K562 (cell line): ENCODE measurements around the gene RBM15. TPM values are rescaled to one million over a fixed set of nuclear protein-coding genes. Genes with fewer than 3 reads are reported as not detected.

Experiments
- ARID1B ChIP-seq: fragments of 450-650 bp; IDR thresholded peaks from 2 replicates; pipeline ENCODE4 v1.6.1; 2016; ENCODE audit warnings: antibody characterized with exemption, mild to moderate bottlenecking, inconsistent platforms
- ATF1 ChIP-seq, 2 experiments: fragments of 450-650 bp in 1 of 2; IDR thresholded peaks; 2 replicates each; pipeline ENCODE4 v1.6.1; 2016; ENCODE audit warnings: missing compliant biosample characterization in 1 of 2, missing genetic modification characterization in 1 of 2
- CC2D1A ChIP-seq: fragments of 450-650 bp; IDR thresholded peaks from 2 replicates; pipeline ENCODE4 v1.6.1; 2017; ENCODE audit warnings: mild to moderate bottlenecking
- CHD4 ChIP-seq: fragments of 200-600 bp; sonication (generic); IDR thresholded peaks from 3 replicates; pipeline ENCODE4 v1.6.1; 2012; ENCODE audit warnings: low read depth, mild to moderate bottlenecking, mixed read lengths, low read length, inconsistent platforms; ENCODE audit not compliant: insufficient read depth, insufficient replicate concordance, poor library complexity, severe bottlenecking
- CREM ChIP-seq: IDR thresholded peaks from 2 replicates; pipeline ENCODE4 v1.6.1; 2014; ENCODE audit warnings: antibody characterized with exemption, low read depth
- EP300 ChIP-seq: IDR thresholded peaks from 2 replicates; pipeline ENCODE4 v1.6.1; 2012; ENCODE audit warnings: low read length, improper control_type of control experiment
- ESRRA ChIP-seq: fragments of 450-650 bp; IDR thresholded peaks from 2 replicates; pipeline ENCODE4 v1.6.1; 2014; ENCODE audit warnings: low read depth, mild to moderate bottlenecking, moderate library complexity, borderline replicate concordance
- HDAC6 ChIP-seq: IDR thresholded peaks from 2 replicates; pipeline ENCODE4 v1.6.1; 2012; ENCODE audit warnings: low read depth, mild to moderate bottlenecking, control low read depth, inconsistent platforms, low read length, moderate library complexity
- KLF10 ChIP-seq: fragments of 250-450 bp; sonication (Bioruptor Pico); IDR thresholded peaks from 2 replicates; pipeline ENCODE4 v1.6.1; 2021; ENCODE audit warnings: matching md5 sums
- MTA3 ChIP-seq: fragments of 450-650 bp; formaldehyde crosslinking; IDR thresholded peaks from 2 replicates; pipeline ENCODE4 v1.6.1; 2017; ENCODE audit warnings: mild to moderate bottlenecking, borderline replicate concordance
- NBN ChIP-seq: fragments of 450-650 bp; IDR thresholded peaks from 2 replicates; pipeline ENCODE4 v1.6.1; 2016; ENCODE audit warnings: low read depth, mild to moderate bottlenecking
- NR3C1 ChIP-seq: sonication (generic); formaldehyde crosslinking; IDR thresholded peaks from 2 replicates; pipeline ENCODE4 v1.8.1; 2022; ENCODE audit warnings: missing genetic modification reagents
- RBBP5 ChIP-seq: fragments of 200-600 bp; sonication (generic); IDR thresholded peaks from 2 replicates; pipeline ENCODE4 v1.6.1; 2012; ENCODE audit warnings: borderline replicate concordance, mild to moderate bottlenecking, low read length, control low read depth, inconsistent platforms; ENCODE audit not compliant: insufficient read depth, poor library complexity, severe bottlenecking
- SIN3B ChIP-seq: fragments of 450-650 bp; IDR thresholded peaks from 2 replicates; pipeline ENCODE4 v1.6.1; 2017; ENCODE audit warnings: low read depth, mild to moderate bottlenecking, moderate library complexity
- SMC3 ChIP-seq: conservative IDR thresholded peaks from 2 replicates; pipeline ENCODE4 v1.6.1; 2011; ENCODE audit warnings: low read depth, low read length, improper control_type of control experiment; ENCODE audit not compliant: insufficient read depth
- TEAD4 ChIP-seq, 2 experiments: sonication (generic) in 1 of 2; formaldehyde crosslinking in 1 of 2; IDR thresholded peaks; 2 replicates each; pipeline versions ENCODE4 v1.6.1 to v1.8.0; 2012 to 2022; ENCODE audit warnings: borderline replicate concordance in 1 of 2, inconsistent platforms in 1 of 2, low read length in 1 of 2, mild to moderate bottlenecking in 1 of 2, missing genetic modification reagents in 1 of 2
- TRIM28 ChIP-seq: fragments of 450-650 bp; IDR thresholded peaks from 2 replicates; pipeline ENCODE4 v1.6.1; 2017
- ZKSCAN1 ChIP-seq: fragments of 150-350 bp; IDR thresholded peaks from 2 replicates; pipeline ENCODE4 v1.6.1; 2016; ENCODE audit warnings: low read depth, low read length
- ZNF263 ChIP-seq: sonication (generic); formaldehyde crosslinking; IDR thresholded peaks from 2 replicates; pipeline ENCODE4 v1.8.0; 2022; ENCODE audit warnings: mild to moderate bottlenecking, missing genetic modification reagents, borderline replicate concordance
- ZNF408 ChIP-seq: fragments of 250-450 bp; sonication (Bioruptor Pico); IDR thresholded peaks from 2 replicates; pipeline ENCODE4 v1.4.0; 2020; ENCODE audit warnings: low read depth, mild to moderate bottlenecking, moderate library complexity
- polyA plus RNA-seq, 8 experiments: library from polyadenylated mRNA; depleted of rRNA in 4 of 8; stranded (reverse) in 5 of 8; unstranded in 3 of 8; fragments of >200 nt; fragmentation: Nextera tagmentation in 2 of 8; fragmentation: Illumina TruSeq in 1 of 8; extraction: Ambion mirVana in 2 of 8; extraction: Trizol in 1 of 8; gene quantifications; 2 replicates each; pipeline versions ENCODE4 v1.2.1 to v1.2.3, GENCODE V29; 2011 to 2014; ENCODE audit warnings: inconsistent platforms in 1 of 8, missing spikeins in 1 of 8
- total RNA-seq, 7 experiments: library from RNA; depleted of rRNA in 6 of 7; stranded (reverse); fragments of >200 nt in 6 of 7; fragmentation: Illumina TruSeq in 2 of 7; extraction: Trizol in 2 of 7; gene quantifications; 2 replicates each; pipeline versions ENCODE4 v1.2.1 to v1.2.3, GENCODE V29; 2011 to 2021; ENCODE audit warnings: low replicate concordance in 1 of 7
- TF ChIP-seq, protein P1 (sequence below): fragments of 450-650 bp; IDR thresholded peaks from 2 replicates; pipeline ENCODE4 v1.6.1; 2016
- TF ChIP-seq, protein P2 (sequence below): fragments of 250-450 bp; sonication (Bioruptor Pico); IDR thresholded peaks from 2 replicates; pipeline ENCODE4 v1.4.0; 2020

Gene RBM15
- total and polyA plus RNA-seq, 9 of the 15 experiments (the other 6 are each of a cell fraction or from before 2014, with no cell fraction given): 2.4 to 63.4 (median 28.2) TPM

DNA sequence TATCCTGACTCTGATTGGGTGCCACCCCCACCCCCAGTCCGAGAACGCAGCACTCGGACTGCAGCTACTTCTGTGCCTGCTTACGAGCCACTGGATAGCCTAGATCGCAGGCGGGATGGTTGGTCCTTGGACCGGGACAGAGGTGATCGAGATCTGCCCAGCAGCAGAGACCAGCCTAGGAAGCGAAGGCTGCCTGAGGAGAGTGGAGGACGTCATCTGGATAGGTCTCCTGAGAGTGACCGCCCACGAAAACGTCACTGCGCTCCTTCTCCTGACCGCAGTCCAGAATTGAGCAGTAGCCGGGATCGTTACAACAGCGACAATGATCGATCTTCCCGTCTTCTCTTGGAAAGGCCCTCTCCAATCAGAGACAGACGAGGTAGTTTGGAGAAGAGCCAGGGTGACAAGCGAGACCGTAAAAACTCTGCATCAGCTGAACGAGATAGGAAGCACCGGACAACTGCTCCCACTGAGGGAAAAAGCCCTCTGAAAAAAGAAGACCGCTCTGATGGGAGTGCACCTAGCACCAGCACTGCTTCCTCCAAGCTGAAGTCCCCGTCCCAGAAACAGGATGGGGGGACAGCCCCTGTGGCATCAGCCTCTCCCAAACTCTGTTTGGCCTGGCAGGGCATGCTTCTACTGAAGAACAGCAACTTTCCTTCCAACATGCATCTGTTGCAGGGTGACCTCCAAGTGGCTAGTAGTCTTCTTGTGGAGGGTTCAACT is 2.1 kb downstream of the RBM15 start (continued):
- TF ChIP-seq CHD4: no peak
- no peak for TF ChIP-seq ZNF263
- no peak for TF ChIP-seq NBN
- no peak for TF ChIP-seq EP300
- 0 out of 2 replicates have a peak, but pooled peaks have one; percentile 76 for TF ChIP-seq MTA3
- TF ChIP-seq KLF10 (CRISPR knock-in tag): no peak
- TF ChIP-seq HDAC6: no peak
- no peak for TF ChIP-seq SMC3
- TF ChIP-seq SIN3B: no peak
- TF ChIP-seq, protein P1, sequence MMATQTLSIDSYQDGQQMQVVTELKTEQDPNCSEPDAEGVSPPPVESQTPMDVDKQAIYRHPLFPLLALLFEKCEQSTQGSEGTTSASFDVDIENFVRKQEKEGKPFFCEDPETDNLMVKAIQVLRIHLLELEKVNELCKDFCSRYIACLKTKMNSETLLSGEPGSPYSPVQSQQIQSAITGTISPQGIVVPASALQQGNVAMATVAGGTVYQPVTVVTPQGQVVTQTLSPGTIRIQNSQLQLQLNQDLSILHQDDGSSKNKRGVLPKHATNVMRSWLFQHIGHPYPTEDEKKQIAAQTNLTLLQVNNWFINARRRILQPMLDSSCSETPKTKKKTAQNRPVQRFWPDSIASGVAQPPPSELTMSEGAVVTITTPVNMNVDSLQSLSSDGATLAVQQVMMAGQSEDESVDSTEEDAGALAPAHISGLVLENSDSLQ: peak; percentile 74
- no peak for TF ChIP-seq TEAD4 (IDR thresholded peaks at IDR 0.05; ENCODE audit: low read length)
- no peak for TF ChIP-seq TEAD4 (CRISPR knock-in tag; IDR thresholded peaks at IDR 0.05; ENCODE audit: borderline replicate concordance)
- TF ChIP-seq, protein P2, sequence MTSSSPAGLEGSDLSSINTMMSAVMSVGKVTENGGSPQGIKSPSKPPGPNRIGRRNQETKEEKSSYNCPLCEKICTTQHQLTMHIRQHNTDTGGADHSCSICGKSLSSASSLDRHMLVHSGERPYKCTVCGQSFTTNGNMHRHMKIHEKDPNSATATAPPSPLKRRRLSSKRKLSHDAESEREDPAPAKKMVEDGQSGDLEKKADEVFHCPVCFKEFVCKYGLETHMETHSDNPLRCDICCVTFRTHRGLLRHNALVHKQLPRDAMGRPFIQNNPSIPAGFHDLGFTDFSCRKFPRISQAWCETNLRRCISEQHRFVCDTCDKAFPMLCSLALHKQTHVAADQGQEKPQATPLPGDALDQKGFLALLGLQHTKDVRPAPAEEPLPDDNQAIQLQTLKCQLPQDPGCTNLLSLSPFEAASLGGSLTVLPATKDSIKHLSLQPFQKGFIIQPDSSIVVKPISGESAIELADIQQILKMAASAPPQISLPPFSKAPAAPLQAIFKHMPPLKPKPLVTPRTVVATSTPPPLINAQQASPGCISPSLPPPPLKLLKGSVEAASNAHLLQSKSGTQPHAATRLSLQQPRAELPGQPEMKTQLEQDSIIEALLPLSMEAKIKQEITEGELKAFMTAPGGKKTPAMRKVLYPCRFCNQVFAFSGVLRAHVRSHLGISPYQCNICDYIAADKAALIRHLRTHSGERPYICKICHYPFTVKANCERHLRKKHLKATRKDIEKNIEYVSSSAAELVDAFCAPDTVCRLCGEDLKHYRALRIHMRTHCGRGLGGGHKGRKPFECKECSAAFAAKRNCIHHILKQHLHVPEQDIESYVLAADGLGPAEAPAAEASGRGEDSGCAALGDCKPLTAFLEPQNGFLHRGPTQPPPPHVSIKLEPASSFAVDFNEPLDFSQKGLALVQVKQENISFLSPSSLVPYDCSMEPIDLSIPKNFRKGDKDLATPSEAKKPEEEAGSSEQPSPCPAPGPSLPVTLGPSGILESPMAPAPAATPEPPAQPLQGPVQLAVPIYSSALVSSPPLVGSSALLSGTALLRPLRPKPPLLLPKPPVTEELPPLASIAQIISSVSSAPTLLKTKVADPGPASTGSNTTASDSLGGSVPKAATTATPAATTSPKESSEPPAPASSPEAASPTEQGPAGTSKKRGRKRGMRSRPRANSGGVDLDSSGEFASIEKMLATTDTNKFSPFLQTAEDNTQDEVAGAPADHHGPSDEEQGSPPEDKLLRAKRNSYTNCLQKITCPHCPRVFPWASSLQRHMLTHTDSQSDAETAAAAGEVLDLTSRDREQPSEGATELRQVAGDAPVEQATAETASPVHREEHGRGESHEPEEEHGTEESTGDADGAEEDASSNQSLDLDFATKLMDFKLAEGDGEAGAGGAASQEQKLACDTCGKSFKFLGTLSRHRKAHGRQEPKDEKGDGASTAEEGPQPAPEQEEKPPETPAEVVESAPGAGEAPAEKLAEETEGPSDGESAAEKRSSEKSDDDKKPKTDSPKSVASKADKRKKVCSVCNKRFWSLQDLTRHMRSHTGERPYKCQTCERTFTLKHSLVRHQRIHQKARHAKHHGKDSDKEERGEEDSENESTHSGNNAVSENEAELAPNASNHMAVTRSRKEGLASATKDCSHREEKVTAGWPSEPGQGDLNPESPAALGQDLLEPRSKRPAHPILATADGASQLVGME (CRISPR knock-in tag): no peak
- TF ChIP-seq TRIM28: no peak
- no peak for TF ChIP-seq NR3C1
- TF ChIP-seq CREM: peak; percentile 93
- TF ChIP-seq ESRRA: peak; percentile 47; the same call in 1 of the 2 replicates
- TF ChIP-seq CC2D1A: no peak
- TF ChIP-seq RBBP5: peak; percentile 46
- no peak for TF ChIP-seq ARID1B
- no peak for TF ChIP-seq ZKSCAN1
- no peak for TF ChIP-seq ATF1 (CRISPR knock-in tag; IDR thresholded peaks at IDR 0.05)
- TF ChIP-seq ATF1 (tag; IDR thresholded peaks at IDR 0.05): peak; percentile 89
- no peak for TF ChIP-seq ZNF408 (CRISPR knock-in tag)
